ENCODE results near the gene GPR162.
"Not testable (repeated sequence)": the region's sequence is repeated elsewhere in the genome, so short reads cannot be mapped to it uniquely, and the experiment has no call there.

Gene GPR162

GRCh38 chr12:6866163-6866919 lies 44.7 kb downstream of the GPR162 start:
- TF ChIP-seq CTCF (IDR thresholded peaks at IDR 0.05; ENCODE audit: low read depth, low read length, missing control alignments): no peak
- H3K4me3 ChIP-seq (ENCODE audit: low read depth, low read length): peak overlapping the region; percentile 74; the same call in 1 of the 2 replicates
- no peak for DNase-seq (ENCODE audit: low read depth)

- peak overlapping the region; percentile 74 for H3K4me3 ChIP-seq (ENCODE audit: low read depth, low read length)
- DNase-seq (ENCODE audit: low read depth): no peak
- no peak for TF ChIP-seq CTCF (IDR thresholded peaks at IDR 0.05; ENCODE audit: low read depth, low read length, missing control alignments)
These were observed 45.3 kb downstream of the GPR162 start for GRCh38 chr12:6866920-6867412.

GRCh38 chr12:6867413-6868210 lies 46.0 kb downstream of the GPR162 start, which contains the start of gene TPI1:
TPI1 (plus strand) TSS chr12:6867531; CDS start chr12:6867567, 36 bp downstream.
- no peak for DNase-seq (ENCODE audit: low read depth)
- no peak for TF ChIP-seq CTCF (IDR thresholded peaks at IDR 0.05; ENCODE audit: low read depth, low read length, missing control alignments)
- H3K4me3 ChIP-seq (ENCODE audit: low read depth, low read length): peak within 1 kb of the TSS; percentile 74

- no peak for DNase-seq (ENCODE audit: low read depth)
- H3K4me3 ChIP-seq (ENCODE audit: low read depth, low read length): peak overlapping the region; percentile 74
- peak; percentile 34 for TF ChIP-seq CTCF (IDR thresholded peaks at IDR 0.05; ENCODE audit: low read depth, low read length, missing control alignments)
These were observed 46.8 kb downstream of the GPR162 start for GRCh38 chr12:6868211-6869048.

GRCh38 chr12:6869049-6870021 lies 47.7 kb downstream of the GPR162 start:
- peak overlapping the region; percentile 74 for H3K4me3 ChIP-seq (ENCODE audit: low read depth, low read length)
- no peak for DNase-seq (ENCODE audit: low read depth)
- TF ChIP-seq CTCF (IDR thresholded peaks at IDR 0.05; ENCODE audit: low read depth, low read length, missing control alignments): peak; percentile 95

- not testable (repeated sequence) for DNase-seq (ENCODE audit: low read depth); H3K4me3 ChIP-seq (ENCODE audit: low read depth, low read length)
These were observed 48.7 kb downstream of the GPR162 start for GRCh38 chr12:6870304-6870703.
